NT2/D1 (cell line): ENCODE measurements around the gene SLX4IP.

Experiments used
- SUZ12 ChIP-seq: IDR thresholded peaks from 2 replicates; pipeline ENCODE4 v1.6.1; 2011; ENCODE audit not compliant: insufficient read length, insufficient read depth; ENCODE audit errors: extremely low read depth
- YY1 ChIP-seq: IDR thresholded peaks from 2 replicates; pipeline ENCODE4 v1.6.1; 2011; ENCODE audit not compliant: insufficient read length, insufficient read depth

- TF ChIP-seq YY1 = no peak
- no peak for TF ChIP-seq SUZ12
These were observed 214.7 kb downstream of the SLX4IP start for GRCh38 chr20:10649797-10650160.
